H1 (cell line): ENCODE measurements around the gene CRB2. TPM values are rescaled to one million over a fixed set of nuclear protein-coding genes. Genes with fewer than 3 reads are reported as not detected.

ENCODE experiments used
- CTCF ChIA-PET: fragments of 300-600 bp; sonication (Branson Sonifier 250); formaldehyde crosslinking; loops from one replicate; lab custom pipeline; 2021; ENCODE audit not compliant: partially characterized antibody; lab: Charles Lee
- POLR2A ChIA-PET: fragments of 300-600 bp; sonication (Branson Sonifier 250); formaldehyde crosslinking; loops from one replicate; lab custom pipeline; 2021; ENCODE audit warnings: inconsistent platforms; ENCODE audit not compliant: partially characterized antibody; lab: Charles Lee
- DNase-seq, 2 experiments: peaks; one replicate each; pipeline versions ENCODE4 v3.0.0 to v3.0.0-alpha.2; 2010 to 2022; ENCODE audit warnings: low spot score in 2 of 2, low read depth in 1 of 2, mixed read lengths in 1 of 2
- FAIRE-seq: peaks from 2 replicates; lab custom pipeline; 2011; peaks lifted over from hg19 to GRCh38; lab: Jason Lieb, UNC
- H2AFZ ChIP-seq: 2 replicates; pipeline ENCODE4 v1.8.1; 2012; ENCODE audit warnings: low read length, inconsistent platforms
- H2AK5ac ChIP-seq: 2 replicates; pipeline ENCODE4 v1.6.1; 2013; ENCODE audit warnings: low read depth, low read length
- H2BK120ac ChIP-seq: replicated peaks from 2 replicates; pipeline ENCODE3; 2013; ENCODE audit warnings: low read depth, low read length, inconsistent platforms
- H2BK12ac ChIP-seq: 2 replicates; pipeline ENCODE4 v1.6.1; 2013; ENCODE audit warnings: low read depth, low read length
- H2BK15ac ChIP-seq: 2 replicates; pipeline ENCODE4 v1.6.1; 2013; ENCODE audit warnings: low read length
- H2BK20ac ChIP-seq: 2 replicates; pipeline ENCODE4 v1.6.1; 2013; ENCODE audit warnings: low read length
- H2BK5ac ChIP-seq: 2 replicates; pipeline ENCODE4 v1.6.1; 2013; ENCODE audit warnings: low read depth, low read length
- H3K14ac ChIP-seq: 2 replicates; pipeline ENCODE4 v1.6.1; 2013; ENCODE audit warnings: inconsistent platforms; ENCODE audit not compliant: insufficient read length
- H3K18ac ChIP-seq: 2 replicates; pipeline ENCODE4 v1.6.1; 2013; ENCODE audit warnings: low read length; ENCODE audit errors: extremely low read depth
- H3K23ac ChIP-seq: 2 replicates; pipeline ENCODE4 v1.6.1; 2013; ENCODE audit warnings: inconsistent platforms; ENCODE audit not compliant: insufficient read length
- H3K23me2 ChIP-seq: 2 replicates; pipeline ENCODE4 v1.6.1; 2013; ENCODE audit warnings: low read depth, low read length
- H3K27ac ChIP-seq: 2 replicates; pipeline ENCODE4 v1.6.1; 2011; ENCODE audit warnings: low read depth, low read length, inconsistent platforms
- H3K27me3 ChIP-seq, 4 experiments: replicated peaks in 1 of 4; 1 replicate in 1 of 4; 2 replicates in 3 of 4; pipeline versions ENCODE4 v1.6.1 to v1.8.1; 2011 to 2013; ENCODE audit warnings: low read length in 3 of 4, mild to moderate bottlenecking in 3 of 4, inconsistent platforms in 2 of 4, mixed read lengths in 2 of 4, moderate library complexity in 1 of 4; ENCODE audit not compliant: control insufficient read depth in 3 of 4, insufficient read depth in 3 of 4; ENCODE audit errors: extremely low read depth in 1 of 4
- H3K36me3 ChIP-seq, 4 experiments: 2 replicates each; pipeline versions ENCODE4 v1.6.1 to v1.8.1; 2011 to 2013; ENCODE audit warnings: mild to moderate bottlenecking in 4 of 4, low read length in 3 of 4, moderate library complexity in 2 of 4, control low read depth in 1 of 4, inconsistent platforms in 1 of 4; ENCODE audit not compliant: insufficient read depth in 4 of 4, control insufficient read depth in 2 of 4
- H3K4ac ChIP-seq: replicated peaks from 2 replicates; pipeline ENCODE3; 2013; ENCODE audit warnings: low read length, low read depth, mixed read lengths, inconsistent platforms; ENCODE audit not compliant: insufficient read length
- H3K4me1 ChIP-seq, 4 experiments: replicated peaks in 1 of 4; 1 replicate in 1 of 4; 2 replicates in 3 of 4; pipeline versions ENCODE4 v1.6.1 to v1.8.1; 2011 to 2013; ENCODE audit warnings: low read length in 3 of 4, inconsistent platforms in 2 of 4, mixed read lengths in 1 of 4; ENCODE audit not compliant: insufficient read depth in 4 of 4, control insufficient read depth in 3 of 4
- H3K4me2 ChIP-seq, 2 experiments: 2 replicates each; pipeline versions ENCODE4 v1.6.1 to v1.8.1; 2011 to 2013; ENCODE audit warnings: low read depth in 2 of 2, low read length in 2 of 2, control low read depth in 1 of 2, inconsistent platforms in 1 of 2, mild to moderate bottlenecking in 1 of 2; ENCODE audit not compliant: insufficient read depth in 1 of 2
- H3K4me3 ChIP-seq, 4 experiments: fragments of 200-600, 300-600 bp in 1 of 4; sonication (generic), shearing (Covaris generic), sonication (Bioruptor Twin) in 1 of 4; 2 replicates each; pipeline versions ENCODE4 v1.5.1 to v1.8.1; 2011 to 2016; ENCODE audit warnings: low read length in 4 of 4, low read depth in 3 of 4, control low read depth in 2 of 4, inconsistent platforms in 2 of 4, mild to moderate bottlenecking in 2 of 4, mixed read lengths in 1 of 4, moderate library complexity in 1 of 4; ENCODE audit not compliant: insufficient read depth in 2 of 4; ENCODE audit errors: extremely low read depth in 1 of 4
- H3K56ac ChIP-seq: replicated peaks from 2 replicates; pipeline ENCODE3; 2013; ENCODE audit warnings: low read depth, mild to moderate bottlenecking, mixed read lengths, low read length, inconsistent platforms; ENCODE audit not compliant: insufficient read length
- H3K79me1 ChIP-seq: 2 replicates; pipeline ENCODE4 v1.6.1; 2013; ENCODE audit warnings: low read depth, low read length, control low read depth
- H3K79me2 ChIP-seq, 2 experiments: 2 replicates each; pipeline versions ENCODE4 v1.6.1 to v1.8.1; 2012 to 2013; ENCODE audit warnings: low read length in 2 of 2, mild to moderate bottlenecking in 2 of 2, inconsistent platforms in 1 of 2; ENCODE audit not compliant: insufficient read depth in 2 of 2, control insufficient read depth in 1 of 2
- H3K9ac ChIP-seq, 4 experiments: replicated peaks in 1 of 4; 1 replicate in 1 of 4; 2 replicates in 3 of 4; pipeline versions ENCODE4 v1.6.1 to v1.8.1; 2011 to 2013; ENCODE audit warnings: low read depth in 3 of 4, low read length in 3 of 4, control low read depth in 2 of 4, mild to moderate bottlenecking in 2 of 4, moderate library complexity in 2 of 4, inconsistent platforms in 1 of 4; ENCODE audit errors: extremely low read depth in 1 of 4
- H3K9me3 ChIP-seq, 2 experiments: 2 replicates each; pipeline versions ENCODE4 v1.6.1 to v1.8.1; 2012 to 2013; ENCODE audit warnings: mild to moderate bottlenecking in 2 of 2, moderate library complexity in 2 of 2, control low read depth in 1 of 2, inconsistent platforms in 1 of 2, low read depth in 1 of 2, low read length in 1 of 2, mixed read lengths in 1 of 2; ENCODE audit not compliant: insufficient read depth in 2 of 2
- H4K20me1 ChIP-seq, 2 experiments: replicated peaks in 1 of 2; 2 replicates each; pipeline versions ENCODE3 to v1.8.1; 2011 to 2013; ENCODE audit warnings: inconsistent platforms in 2 of 2, low read length in 2 of 2, mild to moderate bottlenecking in 1 of 2; ENCODE audit not compliant: insufficient read depth in 2 of 2, control insufficient read depth in 1 of 2
- H4K5ac ChIP-seq: 2 replicates; pipeline ENCODE4 v1.6.1; 2013; ENCODE audit warnings: low read length, low read depth, mixed read lengths, inconsistent platforms; ENCODE audit not compliant: insufficient read length
- H4K8ac ChIP-seq: 2 replicates; pipeline ENCODE4 v1.8.0; 2013; ENCODE audit warnings: mild to moderate bottlenecking, moderate library complexity, low read length, inconsistent platforms; ENCODE audit not compliant: insufficient read depth; ENCODE audit errors: extremely low read depth
- H4K91ac ChIP-seq: replicated peaks from 2 replicates; pipeline ENCODE3; 2013; ENCODE audit warnings: low read length, mixed read lengths, inconsistent platforms; ENCODE audit not compliant: insufficient read length
- FOSL1 ChIP-seq: IDR thresholded peaks from 2 replicates; pipeline ENCODE4 v1.6.1; 2011; ENCODE audit warnings: mild to moderate bottlenecking, low read depth, low read length, moderate library complexity; ENCODE audit not compliant: insufficient read depth
- TEAD4 ChIP-seq: IDR thresholded peaks from 2 replicates; pipeline ENCODE4 v1.6.1; 2012; ENCODE audit warnings: low read depth, low read length, inconsistent platforms, mixed read lengths
- WGBS, 2 experiments: shearing (Covaris generic) in 1 of 2; methylation state at CpG; one replicate each; pipeline versions ENCODE4 v1.1.6 to v1.1.7; 2013 to 2015; ENCODE audit warnings: low lambda C conversion rate in 2 of 2, mixed read lengths in 2 of 2, inconsistent platforms in 1 of 2, low coverage in 1 of 2, missing lambda C conversion rate in 1 of 2; ENCODE audit not compliant: insufficient replicate concordance in 2 of 2, insufficient coverage in 1 of 2, insufficient read length in 1 of 2; ENCODE audit errors: extremely low coverage in 1 of 2, missing lambda C conversion rate in 1 of 2; 5-methylcytosine and 5-hydroxymethylcytosine counted together
- polyA plus RNA-seq, 7 experiments: library from polyadenylated mRNA; depleted of rRNA in 3 of 7; stranded (reverse) in 5 of 7; unstranded in 2 of 7; fragments of >200 nt in 5 of 7; fragments of 200-250 nt in 2 of 7; gene quantifications; 1 replicate in 5 of 7; 2 replicates in 1 of 7; 4 replicates in 1 of 7; pipeline versions ENCODE4 v1.2.1 to v1.2.3, GENCODE V29; 2011 to 2013; ENCODE audit warnings: missing spikeins in 2 of 7, mixed read lengths in 2 of 7
- total RNA-seq: library from RNA; stranded (reverse); fragmentation: NEBNext Ultra II Directional; extraction: Animal tissue kit (Norgen Biotek cat#: 25700); gene quantifications from 2 replicates; pipeline ENCODE4 v1.2.1, GENCODE V29; 2021

CRB2 gene
- total and polyA plus RNA-seq, 2 of the 8 experiments (the other 6 are each of a cell fraction or from before 2014, with no cell fraction given), result 4.0 to 8.4 TPM

- POLR2A ChIA-PET, result interaction anchor here (0.8 to 1.6 kb wide), 3 partner anchors 10 to 21 kb away, joined by 3 read pairs; no protein-coding TSS in a partner anchor
- Histone ChIP-seq H4K8ac (no peak overlapping the region; the same call in 1 of the 2 replicates), H2BK5ac (peak overlapping the region; percentile 26; the same call in 1 of the 2 replicates), H3K9me3 (no peaks in the 10 kb centered on the region), H3K9ac (no peak overlapping the region), H3K79me1 (no peaks in the 10 kb centered on the region), H3K79me2 (no peaks in the 10 kb centered on the region), H3K27ac (no peak overlapping the region), H2BK15ac (no peak overlapping the region), H3K14ac (no peak overlapping the region), H2BK12ac (0 out of 2 replicates have a peak overlapping the region, but pooled peaks have one; percentile 12), H2AFZ (no peak overlapping the region), H3K4ac (no peak overlapping the region), H3K4me2 (no peak overlapping the region), H4K20me1 (no peaks in the 10 kb centered on the region), H3K27me3 (no peaks in the 10 kb centered on the region), H3K56ac (no peak overlapping the region), H3K18ac (0 out of 2 replicates have a peak overlapping the region, but pooled peaks have one; percentile 42), H2BK120ac (no peak overlapping the region), H3K4me1 (peaks cover 5 to 14% (median 11%) of the 10 kb centered on the region in 4 experiments), H4K91ac (no peak overlapping the region), H3K23me2 (no peaks in the 10 kb centered on the region), H3K36me3 (no peaks in the 10 kb centered on the region)
- FAIRE-seq, result no peak
- CTCF ChIA-PET, result interaction anchor here (0.6 to 5.9 kb wide), 8 partner anchors 14 to 65 kb away, joined by 3 to 64 read pairs (median 6); no protein-coding TSS in a partner anchor
- 82% methylated on average over 8 of the region's 8 CpGs; no CpG with 5 or more reads in 1 of the 2 experiments for whole genome bisulfite sequencing, 2 experiments
- TF ChIP-seq FOSL1 (no peak), TEAD4 (peak; percentile 56)
- TF ChIP-seq, all 59 proteins: peak for 1
- Histone ChIP-seq H3K4me3 (no peak overlapping the region), H3K23ac (no peak overlapping the region), H2BK20ac (peak overlapping the region; percentile 3; the same call in 1 of the 2 replicates), H4K5ac (no peak overlapping the region), H2AK5ac (no peak overlapping the region)
- DNase-seq, result no peak
Measured at GRCh38 chr9:123421801-123422455, 65.9 kb downstream of the CRB2 start.
